SU-DHL-6 (cell line): ENCODE results near the gene FMNL1.

Source experiments
- H2AFZ ChIP-seq: fragments of 200-600 bp; sonication (generic); 2 replicates; pipeline ENCODE4 v1.6.1; 2014; ENCODE audit warnings: low read depth, mild to moderate bottlenecking, moderate library complexity, mixed read lengths, antibody characterized with exemption, low read length; ENCODE audit not compliant: severe bottlenecking
- H3F3A ChIP-seq: fragments of 200-600 bp; shearing (Covaris generic); 2 replicates; pipeline ENCODE4 v1.6.0; 2016; ENCODE audit warnings: antibody characterized with exemption, mild to moderate bottlenecking; ENCODE audit not compliant: insufficient read depth
- H3K27ac ChIP-seq: fragments of 200-600 bp; sonication (generic); 2 replicates; pipeline ENCODE4 v1.5.1; 2016; ENCODE audit warnings: low read depth, mild to moderate bottlenecking, low read length, moderate library complexity, mixed read lengths
- H3K27me3 ChIP-seq: fragments of 200-600 bp; sonication (generic), shearing (Covaris generic); 2 replicates; pipeline ENCODE4 v1.6.0; 2014; ENCODE audit warnings: mild to moderate bottlenecking, low read length
- H3K36me3 ChIP-seq: fragments of 200-600 bp; sonication (generic); 2 replicates; pipeline ENCODE4 v1.6.1; 2014; ENCODE audit warnings: mild to moderate bottlenecking, low read length, mixed read lengths
- H3K4me2 ChIP-seq: fragments of 300-600, 200-600 bp; shearing (Covaris generic), sonication (generic); 2 replicates; pipeline ENCODE4 v1.6.0; 2014; ENCODE audit warnings: low read length, low read depth, mild to moderate bottlenecking; ENCODE audit not compliant: poor library complexity, severe bottlenecking
- H3K4me3 ChIP-seq: fragments of 200-600 bp; sonication (generic); 2 replicates; pipeline ENCODE4 v1.5.1; 2014; ENCODE audit warnings: antibody characterized with exemption, low read length, mild to moderate bottlenecking, mixed read lengths; ENCODE audit not compliant: insufficient read depth, poor library complexity, severe bottlenecking
- H3K79me2 ChIP-seq: fragments of 200-600 bp; sonication (generic); 2 replicates; pipeline ENCODE4 v1.6.1; 2014; ENCODE audit warnings: mild to moderate bottlenecking, low read length, moderate library complexity; ENCODE audit not compliant: insufficient read depth
- H3K9ac ChIP-seq: fragments of 200-600 bp; sonication (generic); 2 replicates; pipeline ENCODE4 v1.7.0; 2014; ENCODE audit warnings: mild to moderate bottlenecking, low read length
- H3K9me2 ChIP-seq: fragments of 200-600 bp; sonication (generic); replicated peaks from 2 replicates; pipeline ENCODE4 v1.6.1; 2014; ENCODE audit warnings: low read length; ENCODE audit not compliant: insufficient read depth
- H3K9me3 ChIP-seq: fragments of 200-600 bp; sonication (generic); 2 replicates; pipeline ENCODE4 v1.6.1; 2014; ENCODE audit warnings: low read length, mixed read lengths; ENCODE audit not compliant: insufficient read depth
- H4K20me1 ChIP-seq: fragments of 200-600 bp; sonication (generic); 2 replicates; pipeline ENCODE4 v1.6.1; 2014; ENCODE audit warnings: low read depth, mild to moderate bottlenecking, antibody characterized with exemption, low read length, moderate library complexity, mixed read lengths
- EZH2phosphoT487 ChIP-seq: fragments of 200-600 bp; sonication (generic), shearing (Covaris generic); conservative IDR thresholded peaks from 2 replicates; pipeline ENCODE4 v1.6.1; 2018; ENCODE audit warnings: mild to moderate bottlenecking, antibody characterized with exemption, low read length, moderate library complexity, mixed read lengths
- TF ChIP-seq, protein P1 (sequence below): fragments of 200-600 bp; sonication (generic); IDR thresholded peaks from one replicate; pipeline ENCODE4 v1.5.1; 2017; ENCODE audit warnings: antibody characterized with exemption, mild to moderate bottlenecking, low read length, moderate library complexity; ENCODE audit not compliant: insufficient read depth, poor library complexity, severe bottlenecking

FMNL1 gene

DNA sequence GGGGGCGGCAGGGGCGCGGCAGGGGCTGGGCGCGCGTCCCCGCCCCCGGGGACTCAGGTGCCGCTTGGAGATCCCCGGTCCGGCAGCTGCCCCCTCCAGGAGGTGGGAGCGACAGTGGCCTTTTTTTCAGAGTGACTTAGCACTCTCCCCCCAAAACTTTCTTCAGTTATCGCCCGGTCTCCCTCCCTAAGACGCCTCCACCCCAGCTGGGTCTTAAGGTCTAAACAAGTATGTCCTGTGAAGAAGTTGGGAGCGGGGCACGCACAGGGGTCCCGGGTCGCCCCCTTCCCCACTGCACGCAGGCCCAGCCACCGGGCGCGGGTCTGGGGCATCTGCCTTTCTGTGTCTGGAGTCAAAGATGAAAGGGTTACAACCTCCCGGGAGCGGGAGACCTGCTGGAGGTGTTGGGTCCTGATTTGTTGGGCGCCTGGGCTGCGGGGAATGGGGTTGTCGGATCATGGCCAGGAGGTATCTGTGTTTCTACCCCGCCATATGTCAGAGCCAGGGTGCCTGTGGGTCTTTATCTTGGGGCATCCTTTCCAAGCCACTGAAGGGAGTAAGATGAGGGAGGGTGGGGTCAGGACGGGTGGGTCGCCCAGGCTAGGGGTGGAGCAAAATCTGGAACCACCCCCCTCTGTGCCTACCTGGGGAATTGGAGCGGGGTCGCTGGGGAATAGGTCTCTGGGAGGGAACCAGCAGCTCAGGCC, 757 bp downstream of the FMNL1 start:
- Histone ChIP-seq H4K20me1 (no peaks in the 10 kb centered on the region), H3K9me3 (no peaks in the 10 kb centered on the region), H3K36me3 (no peaks in the 10 kb centered on the region), H3K27ac (peak overlapping the region; percentile 99), H3K4me3 (peak overlapping the region; percentile 85), H3K27me3 (no peaks in the 10 kb centered on the region), H3F3A (peaks cover 66% of the 10 kb centered on the region), H3K4me2 (peak overlapping the region; percentile 92), H3K9me2 (no peaks in the 10 kb centered on the region), H2AFZ (no peak overlapping the region), H3K9ac (peak overlapping the region; percentile 98), H3K79me2 (peaks cover 50% of the 10 kb centered on the region)
- TF ChIP-seq, protein P1, sequence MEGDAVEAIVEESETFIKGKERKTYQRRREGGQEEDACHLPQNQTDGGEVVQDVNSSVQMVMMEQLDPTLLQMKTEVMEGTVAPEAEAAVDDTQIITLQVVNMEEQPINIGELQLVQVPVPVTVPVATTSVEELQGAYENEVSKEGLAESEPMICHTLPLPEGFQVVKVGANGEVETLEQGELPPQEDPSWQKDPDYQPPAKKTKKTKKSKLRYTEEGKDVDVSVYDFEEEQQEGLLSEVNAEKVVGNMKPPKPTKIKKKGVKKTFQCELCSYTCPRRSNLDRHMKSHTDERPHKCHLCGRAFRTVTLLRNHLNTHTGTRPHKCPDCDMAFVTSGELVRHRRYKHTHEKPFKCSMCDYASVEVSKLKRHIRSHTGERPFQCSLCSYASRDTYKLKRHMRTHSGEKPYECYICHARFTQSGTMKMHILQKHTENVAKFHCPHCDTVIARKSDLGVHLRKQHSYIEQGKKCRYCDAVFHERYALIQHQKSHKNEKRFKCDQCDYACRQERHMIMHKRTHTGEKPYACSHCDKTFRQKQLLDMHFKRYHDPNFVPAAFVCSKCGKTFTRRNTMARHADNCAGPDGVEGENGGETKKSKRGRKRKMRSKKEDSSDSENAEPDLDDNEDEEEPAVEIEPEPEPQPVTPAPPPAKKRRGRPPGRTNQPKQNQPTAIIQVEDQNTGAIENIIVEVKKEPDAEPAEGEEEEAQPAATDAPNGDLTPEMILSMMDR = no peak
- no peak for TF ChIP-seq EZH2phosphoT487

DNA sequence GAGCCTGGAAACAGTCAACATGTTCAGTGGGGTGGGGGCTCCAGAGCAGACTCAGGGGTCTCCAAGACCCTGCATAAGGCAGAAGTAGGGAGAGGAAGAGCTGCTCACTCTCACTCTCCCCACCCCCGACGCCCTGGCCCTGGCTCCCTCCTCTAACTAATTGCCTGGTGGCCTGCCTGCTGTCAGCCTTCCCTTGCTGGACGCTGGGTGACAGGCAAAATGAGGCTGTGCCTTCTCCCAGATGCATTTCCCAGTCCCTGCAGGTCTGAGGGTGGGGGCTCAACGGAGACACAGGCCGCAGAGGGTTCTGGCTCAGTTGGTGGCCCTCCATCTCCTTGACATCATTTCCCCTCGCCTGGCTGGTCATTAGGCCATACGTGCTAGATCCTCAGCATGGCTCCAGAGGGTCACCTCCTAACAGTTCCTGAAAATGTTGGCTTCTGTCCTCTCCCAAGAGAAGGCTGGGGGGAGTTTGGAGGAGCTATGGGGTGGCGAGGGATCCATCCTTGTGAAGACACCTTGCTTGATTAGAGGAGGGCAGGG, 1.4 kb downstream of the FMNL1 start:
- peak overlapping the region; percentile 85 for H3K4me3 ChIP-seq
- H3K79me2 ChIP-seq = peaks cover 50% of the 10 kb centered on the region
- no peaks in the 10 kb centered on the region for H3K9me3 ChIP-seq
- peak overlapping the region; percentile 99 for H3K27ac ChIP-seq
- no peaks in the 10 kb centered on the region for H3K27me3 ChIP-seq
- H3K9me2 ChIP-seq = no peaks in the 10 kb centered on the region
- no peaks in the 10 kb centered on the region for H4K20me1 ChIP-seq
- H3F3A ChIP-seq = peaks cover 72% of the 10 kb centered on the region
- TF ChIP-seq, protein P1 = no peak
- TF ChIP-seq EZH2phosphoT487 = no peak
- H3K36me3 ChIP-seq = no peaks in the 10 kb centered on the region
- H2AFZ ChIP-seq = no peak overlapping the region
- peak overlapping the region; percentile 92 for H3K4me2 ChIP-seq
- peak overlapping the region; percentile 98 for H3K9ac ChIP-seq

DNA sequence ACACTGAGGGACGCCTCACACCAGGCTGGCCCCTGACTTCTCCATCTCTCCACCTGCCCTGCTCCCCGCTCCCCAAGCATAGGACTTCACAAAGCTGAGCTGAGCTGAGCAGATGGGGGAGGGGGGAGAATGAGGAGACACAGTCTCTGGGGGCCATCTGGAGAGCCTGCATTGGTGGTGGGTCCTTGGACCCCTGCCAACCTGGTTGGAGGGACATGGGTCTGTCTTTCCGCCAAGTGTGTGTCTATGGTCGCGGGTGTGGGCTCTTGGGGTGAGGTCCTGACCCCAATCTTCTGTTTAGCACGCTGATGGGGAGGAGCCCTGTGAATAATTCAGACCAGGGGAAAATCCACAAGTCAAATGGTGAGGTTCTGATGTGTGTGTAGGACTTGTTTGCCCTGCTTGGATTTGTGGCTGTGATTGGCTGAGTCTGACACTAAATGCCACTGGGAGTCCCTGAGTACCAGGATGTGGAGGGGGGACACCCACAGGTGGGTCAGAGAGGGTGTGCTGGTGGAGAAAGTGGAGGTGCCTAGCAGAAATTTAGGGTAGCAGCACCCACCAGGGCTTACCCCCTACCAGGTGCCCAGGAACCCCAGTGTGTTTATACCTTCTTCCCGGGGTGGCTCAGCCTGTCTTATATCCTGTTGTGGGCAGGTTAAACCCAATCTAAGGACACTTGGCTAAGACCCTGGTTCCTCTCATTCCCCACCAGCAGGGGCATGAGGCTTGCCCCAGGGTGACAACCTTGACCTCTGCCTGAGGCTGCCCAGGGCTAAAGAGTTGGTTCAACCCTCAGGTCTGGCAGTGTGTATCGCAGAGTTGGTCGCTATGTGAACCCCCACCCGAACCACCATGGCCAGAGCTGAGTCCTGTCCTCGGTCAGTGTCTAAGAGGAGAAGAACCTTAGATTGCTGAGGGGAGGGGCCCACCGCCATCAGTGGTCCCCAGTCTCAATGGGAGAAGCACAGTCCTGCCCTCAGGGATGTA, 2.1 kb downstream of the FMNL1 start:
- Histone ChIP-seq H3K27me3 (no peaks in the 10 kb centered on the region), H3K9me2 (no peaks in the 10 kb centered on the region), H3K4me2 (peak overlapping the region; percentile 92), H3K4me3 (peak overlapping the region; percentile 85), H3K27ac (peak overlapping the region; percentile 99), H3F3A (peaks cover 79% of the 10 kb centered on the region), H2AFZ (no peak overlapping the region), H3K9me3 (no peaks in the 10 kb centered on the region), H3K36me3 (no peaks in the 10 kb centered on the region), H3K9ac (peak overlapping the region; percentile 98), H3K79me2 (peaks cover 55% of the 10 kb centered on the region), H4K20me1 (no peaks in the 10 kb centered on the region)
- TF ChIP-seq EZH2phosphoT487 = no peak
- TF ChIP-seq, protein P1 = no peak
